Smooth muscle cell (in vitro differentiated cells): ENCODE data around the gene CRCP. TPM values are rescaled to one million over a fixed set of nuclear protein-coding genes. Genes with fewer than 3 reads are reported as not detected.

Experiments
- DNase-seq: peaks from one replicate; lab custom pipeline; 2025; ENCODE audit not compliant: unreplicated experiment; lab: John Stamatoyannopoulos, UW
- H2AFZ ChIP-seq: fragments of 200-600 bp; sonication (generic); 2 replicates; pipeline ENCODE4 v1.6.0; 2016; ENCODE audit warnings: antibody characterized with exemption, low read depth, mild to moderate bottlenecking
- H3F3A ChIP-seq: fragments of 200-600 bp; sonication (generic); 2 replicates; pipeline ENCODE4 v1.6.0; 2017; ENCODE audit warnings: antibody characterized with exemption, low read depth
- H3K27ac ChIP-seq: fragments of 200-600 bp; sonication (generic); 2 replicates; pipeline ENCODE4 v1.5.1; 2016; ENCODE audit warnings: low read depth, mild to moderate bottlenecking
- H3K27me3 ChIP-seq: fragments of 200-600 bp; sonication (generic); 2 replicates; pipeline ENCODE4 v1.6.1; 2016; ENCODE audit warnings: low read depth, mild to moderate bottlenecking
- H3K36me3 ChIP-seq: fragments of 200-600 bp; sonication (generic); 2 replicates; pipeline ENCODE4 v1.5.1; 2016; ENCODE audit warnings: low read depth
- H3K4me1 ChIP-seq: fragments of 200-600 bp; sonication (generic); 2 replicates; pipeline ENCODE4 v1.5.1; 2016; ENCODE audit warnings: low read depth
- H3K4me2 ChIP-seq: fragments of 200-600 bp; sonication (generic); 2 replicates; pipeline ENCODE4 v1.6.0; 2016; ENCODE audit warnings: mild to moderate bottlenecking
- H3K4me3 ChIP-seq: fragments of 200-600 bp; sonication (generic); 2 replicates; pipeline ENCODE4 v1.5.1; 2016; ENCODE audit warnings: mild to moderate bottlenecking
- H3K79me2 ChIP-seq: fragments of 200-600 bp; sonication (generic); 2 replicates; pipeline ENCODE4 v1.6.0; 2016; ENCODE audit warnings: low read depth, mild to moderate bottlenecking
- H3K9ac ChIP-seq: fragments of 200-600 bp; sonication (generic); 2 replicates; pipeline ENCODE4 v1.6.0; 2016; ENCODE audit warnings: low read depth
- H3K9me3 ChIP-seq: fragments of 200-600 bp; sonication (generic); replicated peaks from 2 replicates; pipeline ENCODE4 v1.5.1; 2016; ENCODE audit warnings: low read depth
- H4K20me1 ChIP-seq: fragments of 200-600 bp; sonication (generic); 2 replicates; pipeline ENCODE4 v1.6.0; 2016; ENCODE audit warnings: low read depth
- WGBS: methylation state at CpG from one replicate; pipeline ENCODE4 v1.1.7; 2016; ENCODE audit warnings: low lambda C conversion rate; 5-methylcytosine and 5-hydroxymethylcytosine counted together
- polyA plus RNA-seq: library from polyadenylated mRNA; unstranded; fragments of >200 nt; fragmentation: Nextera tagmentation; extraction: Ambion mirVana; gene quantifications from 2 replicates; pipeline ENCODE4 v1.2.1, GENCODE V29; 2016
- total RNA-seq: library from RNA; depleted of rRNA; stranded (reverse); fragments of >200 nt; gene quantifications from 2 replicates; pipeline ENCODE4 v1.2.3, GENCODE V29; 2014
- TF ChIP-seq, protein P1 (sequence below): fragments of 200-600 bp; sonication (generic); IDR thresholded peaks from 2 replicates; pipeline ENCODE4 v1.5.1; 2017; ENCODE audit warnings: borderline replicate concordance, mild to moderate bottlenecking, antibody characterized with exemption; ENCODE audit not compliant: insufficient read depth, poor library complexity, severe bottlenecking

The CRCP gene
- total and polyA plus RNA-seq, 2 experiments from 2014 or later, result 13.6 to 13.7 TPM

DNA sequence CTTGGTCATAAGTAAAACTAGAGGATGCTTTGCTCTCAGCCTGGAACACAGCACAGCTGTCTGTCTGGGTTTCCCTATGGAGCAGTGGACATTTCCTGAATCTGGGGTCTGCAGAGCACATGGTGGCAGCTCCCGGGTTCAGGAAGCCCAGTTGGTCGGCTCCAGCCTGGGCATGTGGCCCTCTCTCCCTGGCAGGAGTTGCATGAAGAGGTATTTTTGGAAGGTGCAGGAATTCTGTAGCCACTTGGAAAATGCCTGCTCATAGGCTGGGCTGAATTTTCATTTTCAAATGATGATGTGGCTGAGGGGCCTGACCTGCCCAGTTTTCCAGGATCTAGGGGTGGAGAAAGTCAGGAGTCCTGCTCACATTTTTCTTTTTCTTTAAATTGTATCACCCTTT is 83.8 kb downstream of the CRCP start:
- Histone ChIP-seq H3K4me1 (no peaks in the 10 kb centered on the region), H3K4me3 (no peak overlapping the region), H3K27me3 (no peaks in the 10 kb centered on the region), H2AFZ (no peak overlapping the region), H3F3A (no peaks in the 10 kb centered on the region), H3K27ac (no peak overlapping the region), H3K36me3 (no peaks in the 10 kb centered on the region), H3K4me2 (no peak overlapping the region), H3K79me2 (no peaks in the 10 kb centered on the region), H4K20me1 (no peaks in the 10 kb centered on the region), H3K9me3 (no peaks in the 10 kb centered on the region), H3K9ac (no peak overlapping the region)
- WGBS, result 80% methylated on average over 2 of the region's 2 CpGs
- TF ChIP-seq, protein P1, sequence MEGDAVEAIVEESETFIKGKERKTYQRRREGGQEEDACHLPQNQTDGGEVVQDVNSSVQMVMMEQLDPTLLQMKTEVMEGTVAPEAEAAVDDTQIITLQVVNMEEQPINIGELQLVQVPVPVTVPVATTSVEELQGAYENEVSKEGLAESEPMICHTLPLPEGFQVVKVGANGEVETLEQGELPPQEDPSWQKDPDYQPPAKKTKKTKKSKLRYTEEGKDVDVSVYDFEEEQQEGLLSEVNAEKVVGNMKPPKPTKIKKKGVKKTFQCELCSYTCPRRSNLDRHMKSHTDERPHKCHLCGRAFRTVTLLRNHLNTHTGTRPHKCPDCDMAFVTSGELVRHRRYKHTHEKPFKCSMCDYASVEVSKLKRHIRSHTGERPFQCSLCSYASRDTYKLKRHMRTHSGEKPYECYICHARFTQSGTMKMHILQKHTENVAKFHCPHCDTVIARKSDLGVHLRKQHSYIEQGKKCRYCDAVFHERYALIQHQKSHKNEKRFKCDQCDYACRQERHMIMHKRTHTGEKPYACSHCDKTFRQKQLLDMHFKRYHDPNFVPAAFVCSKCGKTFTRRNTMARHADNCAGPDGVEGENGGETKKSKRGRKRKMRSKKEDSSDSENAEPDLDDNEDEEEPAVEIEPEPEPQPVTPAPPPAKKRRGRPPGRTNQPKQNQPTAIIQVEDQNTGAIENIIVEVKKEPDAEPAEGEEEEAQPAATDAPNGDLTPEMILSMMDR, result no peak
- no peak for DNase-seq

DNA sequence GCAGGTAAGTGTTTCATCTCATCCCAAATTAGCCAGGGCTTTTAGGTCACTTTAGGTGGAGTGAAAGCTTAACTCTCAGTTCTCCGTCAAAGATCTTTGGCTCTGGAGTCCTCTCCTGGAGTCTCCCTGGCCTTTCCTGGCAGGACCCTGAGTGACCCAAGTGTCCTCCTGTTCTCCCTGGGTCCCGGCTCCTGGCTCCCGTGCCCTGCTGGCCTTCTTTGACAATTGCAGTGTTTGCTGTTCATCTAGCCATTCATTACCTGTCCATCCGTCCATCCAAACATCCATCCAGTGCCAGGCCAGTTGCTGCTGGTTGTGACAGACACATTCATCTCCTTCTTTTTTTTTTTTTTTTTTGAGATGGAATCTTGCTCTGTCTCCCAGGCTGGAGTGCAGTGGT is 84.3 kb downstream of the CRCP start:
- H3K4me2 ChIP-seq, result no peak overlapping the region
- H3K4me1 ChIP-seq, result no peaks in the 10 kb centered on the region
- H4K20me1 ChIP-seq, result no peaks in the 10 kb centered on the region
- no peaks in the 10 kb centered on the region for H3K27me3 ChIP-seq
- DNase-seq, result no peak
- no peak overlapping the region for H2AFZ ChIP-seq
- WGBS, result 94% methylated on average over 4 of the region's 4 CpGs
- TF ChIP-seq, protein P1, result no peak
- H3K36me3 ChIP-seq, result no peaks in the 10 kb centered on the region
- no peaks in the 10 kb centered on the region for H3F3A ChIP-seq
- no peaks in the 10 kb centered on the region for H3K9me3 ChIP-seq
- no peak overlapping the region for H3K27ac ChIP-seq
- no peak overlapping the region for H3K4me3 ChIP-seq
- no peaks in the 10 kb centered on the region for H3K79me2 ChIP-seq
- H3K9ac ChIP-seq, result no peak overlapping the region

DNA sequence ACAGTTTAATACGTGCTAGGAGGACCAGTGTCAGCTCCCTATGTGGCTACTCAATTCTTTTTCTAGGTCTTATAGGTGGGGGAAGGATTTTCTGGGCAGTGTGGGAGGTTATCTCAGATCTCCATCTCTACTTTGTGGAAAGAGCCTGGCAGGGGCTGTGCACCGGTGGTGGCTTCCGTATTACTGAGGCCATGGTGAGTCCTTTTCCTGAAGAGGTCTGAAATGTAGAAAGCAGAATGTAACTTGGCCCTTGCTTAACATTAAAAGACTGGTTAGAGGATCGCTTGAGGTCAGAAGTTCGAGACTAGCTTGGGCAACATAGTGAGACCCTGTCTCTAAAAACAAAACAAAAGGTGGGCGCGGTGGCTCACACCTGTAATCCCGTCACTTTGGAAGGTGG is 87.8 kb downstream of the CRCP start:
- WGBS, result 82% methylated on average over 8 of the region's 8 CpGs
- no peak for DNase-seq
- H3K27me3 ChIP-seq, result no peaks in the 10 kb centered on the region
- H3K4me2 ChIP-seq, result no peak overlapping the region
- no peaks in the 10 kb centered on the region for H3K36me3 ChIP-seq
- no peak overlapping the region for H3K9ac ChIP-seq
- H4K20me1 ChIP-seq, result peaks cover 17% of the 10 kb centered on the region
- no peak overlapping the region for H2AFZ ChIP-seq
- H3K4me3 ChIP-seq, result no peak overlapping the region
- H3K27ac ChIP-seq, result no peak overlapping the region
- TF ChIP-seq, protein P1, result no peak
- H3F3A ChIP-seq, result no peaks in the 10 kb centered on the region
- H3K9me3 ChIP-seq, result no peaks in the 10 kb centered on the region
- peaks cover 13% of the 10 kb centered on the region for H3K4me1 ChIP-seq
- peaks cover 23% of the 10 kb centered on the region for H3K79me2 ChIP-seq

Other genes starting within 250 kb of the CRCP start
- 12.3 and 18.0 TPM in 2 replicates for gene VKORC1L1, start 241.8 kb upstream of the CRCP start, total RNA-seq
- 11.2 and 12.5 TPM in 2 replicates for gene VKORC1L1, start 241.8 kb upstream of the CRCP start, polyA plus RNA-seq
- gene GUSB, start 132.6 kb upstream of the CRCP start, total RNA-seq, result 24.4 and 27.7 TPM in 2 replicates
- gene GUSB, start 132.6 kb upstream of the CRCP start, polyA plus RNA-seq, result 35.6 and 42.1 TPM in 2 replicates
- 12.3 and 12.4 TPM in 2 replicates for gene ASL, start 39.0 kb upstream of the CRCP start, total RNA-seq
- gene ASL, start 39.0 kb upstream of the CRCP start, polyA plus RNA-seq, result 26.1 and 31.5 TPM in 2 replicates
- gene TPST1, start 90.5 kb downstream of the CRCP start, total RNA-seq, result 133 and 155 TPM in 2 replicates
- gene TPST1, start 90.5 kb downstream of the CRCP start, polyA plus RNA-seq, result 122 and 139 TPM in 2 replicates